CD4-positive, alpha-beta memory T cell (primary cell): ENCODE data around the gene MDK. TPM values are rescaled to one million over a fixed set of nuclear protein-coding genes. Genes with fewer than 3 reads are reported as not detected.

Source experiments
- CTCF ChIA-PET: fragments of 350-600 bp; sonication (Branson Sonifier 250); formaldehyde crosslinking; loops from one replicate; lab custom pipeline; 2021; ENCODE audit warnings: inconsistent platforms; ENCODE audit not compliant: partially characterized antibody; lab: Charles Lee
- POLR2A ChIA-PET: fragments of 350-600 bp; sonication (Branson Sonifier 250); formaldehyde crosslinking; loops from one replicate; lab custom pipeline; 2021; ENCODE audit not compliant: partially characterized antibody; lab: Charles Lee
- DNase-seq, 5 donors: peaks; one replicate each; pipeline versions ENCODE4 v3.0.0 to v3.0.0-alpha.2; 2020 to 2022; ENCODE audit warnings: mixed read lengths in 1 of 5
- H3K27ac ChIP-seq: one replicate; pipeline ENCODE4 v1.7.0; 2013; ENCODE audit warnings: low read depth, low read length
- H3K27me3 ChIP-seq: 2 replicates; pipeline ENCODE4 v1.7.0; 2013; ENCODE audit warnings: mild to moderate bottlenecking, low read length, moderate library complexity; ENCODE audit not compliant: insufficient read depth
- H3K36me3 ChIP-seq: 2 replicates; pipeline ENCODE4 v1.7.0; 2013; ENCODE audit warnings: mild to moderate bottlenecking, low read length, moderate library complexity; ENCODE audit not compliant: insufficient read depth
- H3K4me1 ChIP-seq: 2 replicates; pipeline ENCODE4 v1.7.0; 2013; ENCODE audit warnings: mild to moderate bottlenecking, low read length, moderate library complexity; ENCODE audit not compliant: insufficient read depth
- H3K4me3 ChIP-seq, 2 donors: one replicate each; pipeline ENCODE4 v1.7.0; 2013; ENCODE audit warnings: low read length in 2 of 2, mild to moderate bottlenecking in 1 of 2
- H3K9me3 ChIP-seq, 2 donors: one replicate each; pipeline ENCODE4 v1.7.0; 2013; ENCODE audit warnings: low read length in 2 of 2, control low read depth in 1 of 2; ENCODE audit not compliant: control insufficient read depth in 1 of 2
- H3K27ac Mint-ChIP-seq, 7 donors: one replicate each; pipeline ENCODE4 v1.8.0; 2020 to 2021; ENCODE audit warnings: mixed read lengths in 7 of 7, mild to moderate bottlenecking in 6 of 7, inconsistent platforms in 3 of 7, moderate library complexity in 3 of 7
- H3K27me3 Mint-ChIP-seq, 2 donors: one replicate each; pipeline ENCODE4 v1.8.0; 2020 to 2021; ENCODE audit warnings: mixed read lengths in 2 of 2
- H3K36me3 Mint-ChIP-seq, 2 donors: one replicate each; pipeline ENCODE4 v1.8.0; 2020 to 2021; ENCODE audit warnings: mixed read lengths in 2 of 2, inconsistent platforms in 1 of 2, mild to moderate bottlenecking in 1 of 2
- H3K4me1 Mint-ChIP-seq, 4 donors: one replicate each; pipeline ENCODE4 v1.8.0; 2020 to 2021; ENCODE audit warnings: mixed read lengths in 4 of 4, mild to moderate bottlenecking in 1 of 4
- H3K4me3 Mint-ChIP-seq, 8 donors: one replicate each; pipeline ENCODE4 v1.8.0; 2020 to 2021; ENCODE audit warnings: mixed read lengths in 8 of 8, mild to moderate bottlenecking in 7 of 8, moderate library complexity in 6 of 8, inconsistent platforms in 3 of 8
- H3K9me3 Mint-ChIP-seq, 8 donors: one replicate each; pipeline ENCODE4 v1.8.0; 2020 to 2021; ENCODE audit warnings: mixed read lengths in 8 of 8, mild to moderate bottlenecking in 5 of 8, inconsistent platforms in 3 of 8, moderate library complexity in 1 of 8
- intact Hi-C: fragments of 100-400 bp; cut with micrococcal nuclease; formaldehyde crosslinking; loops from one replicate; pipeline ENCODE4 v1.15.1; 2023
- microRNA-seq: library from miRNA; unstranded; fragments of <30 nt; microRNA quantifications from one replicate; pipeline ENCODE4 v1.2.0, GENCODE V29; 2021; ENCODE audit warnings: borderline replicate concordance, borderline number of aligned reads, borderline microRNAs expressed, mixed read lengths
- polyA plus RNA-seq, 2 donors: library from polyadenylated mRNA; unstranded; fragments of 300-500 nt; fragmentation: Illumina TruSeq; gene quantifications; one replicate each; pipeline ENCODE4 v1.2.3, GENCODE V29; 2021
- total RNA-seq, 2 experiments: library from RNA; stranded (reverse); gene quantifications; one replicate each; pipeline ENCODE4 v1.2.3, GENCODE V29; 2021

MDK gene
- total and polyA plus RNA-seq, 4 experiments from 2014 or later = 4.7 to 5.6 TPM; not detected in 2

DNA sequence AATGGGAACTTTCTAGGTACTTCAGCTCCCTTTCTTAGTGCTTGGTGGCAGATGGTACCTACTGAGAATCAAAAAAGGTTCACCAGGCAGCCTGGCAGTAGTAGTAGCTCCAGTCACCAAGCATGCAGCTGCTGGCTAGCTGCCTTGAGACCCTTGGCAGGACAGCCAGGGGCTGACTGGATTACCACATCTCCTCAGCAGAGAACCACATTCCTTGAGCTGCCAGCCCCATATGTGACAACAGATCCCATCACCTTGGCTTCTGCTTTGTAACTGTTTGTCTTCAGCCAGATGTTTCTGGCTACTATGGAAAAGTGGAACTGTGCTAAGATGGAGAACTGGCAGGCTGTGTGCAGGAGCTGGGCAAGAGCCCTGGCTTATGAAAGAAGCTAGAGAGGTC is 49.7 kb downstream of the MDK start:
- CTCF ChIA-PET = interaction anchor here (1.5 kb wide), 1 partner anchor 9 kb away, joined by 3 read pairs; no protein-coding TSS in a partner anchor
- intact Hi-C loops = no loop called here
- Mint-ChIP-seq H3K9me3 (no peaks in the 10 kb centered on the region), H3K27ac (no peak overlapping the region), H3K4me1 (peaks cover 0 to 2% (median 0%) of the 10 kb centered on the region in 4 donors), H3K27me3 (no peaks in the 10 kb centered on the region), H3K36me3 (peaks cover 72 to 80% of the 10 kb centered on the region in 2 donors), H3K4me3 (no peak overlapping the region)
- no peaks in the 10 kb centered on the region for H3K27me3 ChIP-seq
- no peaks in the 10 kb centered on the region for H3K9me3 ChIP-seq
- no peaks in the 10 kb centered on the region for H3K4me1 ChIP-seq
- H3K4me3 ChIP-seq = no peak overlapping the region
- POLR2A ChIA-PET = no interaction called here
- no peak for DNase-seq
- peaks cover 42% of the 10 kb centered on the region for H3K36me3 ChIP-seq
- H3K27ac ChIP-seq = no peak overlapping the region

Small RNA genes within 50 kb of the gene (microRNA-seq; reads per million reads assigned to microRNA genes)
- gene MIR4688 = not detected

Other genes with a start within 250 kb of the MDK start
- gene CREB3L1, start 104.0 kb upstream of the MDK start, total RNA-seq = not detected
- not detected for gene CREB3L1, start 104.0 kb upstream of the MDK start, polyA plus RNA-seq
- gene DGKZ, start 34.2 kb upstream of the MDK start, total RNA-seq = 100 to 1,000 TPM; 230 to 235 TPM
- gene DGKZ, start 34.2 kb upstream of the MDK start, polyA plus RNA-seq = 10 to 100 TPM; 34.8 to 78.9 TPM
- not detected for gene CHRM4, start 10.1 kb downstream of the MDK start, total RNA-seq
- gene CHRM4, start 10.1 kb downstream of the MDK start, polyA plus RNA-seq = under 1 TPM; 0.12 to 0.16 TPM
- gene AMBRA1, start 212.4 kb downstream of the MDK start, total RNA-seq = 10 to 100 TPM; 40.8 to 43.9 TPM
- gene AMBRA1, start 212.4 kb downstream of the MDK start, polyA plus RNA-seq = 10 to 100 TPM in 1 of 2 donors, 1 to 10 TPM in 1; 5.9 to 20.0 TPM
- gene HARBI1, start 235.6 kb downstream of the MDK start, total RNA-seq = 1 to 10 TPM; 7.2 to 9.4 TPM
- 10 to 100 TPM in 1 of 2 donors, 1 to 10 TPM in 1; 8.7 to 10.6 TPM for gene HARBI1, start 235.6 kb downstream of the MDK start, polyA plus RNA-seq
- gene ATG13, start 235.9 kb downstream of the MDK start, total RNA-seq = 10 to 100 TPM; 86.0 to 96.2 TPM
- gene ATG13, start 235.9 kb downstream of the MDK start, polyA plus RNA-seq = 10 to 100 TPM; 64.2 to 66.0 TPM